Heart left ventricle (tissue), 16 donors: ENCODE data around the gene ECSCR. TPM values are rescaled to one million over a fixed set of nuclear protein-coding genes. Genes with fewer than 3 reads are reported as not detected.

ENCODE experiments used
- ATAC-seq, 4 donors: fragments of 200-7000 bp; cut with Tn5 transposase; one replicate each; pipeline ENCODE4 v1.9.1; 2020 to 2022; ENCODE audit warnings: moderate library complexity in 4 of 4, mild to moderate bottlenecking in 3 of 4, moderate number of reproducible peaks in 1 of 4
- DNase-seq, 5 donors: peaks; one replicate each; pipeline ENCODE4 v3.0.0-alpha.2; 2020
- H3K27ac ChIP-seq, 12 donors: fragments of 200-600 bp; sonication (generic) in 4 of 12; one replicate each; pipeline versions ENCODE4 v1.5.0 to v1.8.0; 2016 to 2022; ENCODE audit warnings: mild to moderate bottlenecking in 2 of 12
- H3K27me3 ChIP-seq, 9 donors: fragments of 200-600 bp; sonication (generic) in 2 of 9; one replicate each; pipeline versions ENCODE4 v1.5.1 to v1.8.0; 2016 to 2022; ENCODE audit warnings: mild to moderate bottlenecking in 3 of 9
- H3K36me3 ChIP-seq, 9 donors: fragments of 200-600 bp; sonication (generic) in 2 of 9; one replicate each; pipeline versions ENCODE4 v1.5.0 to v1.8.0; 2018 to 2022; ENCODE audit warnings: mild to moderate bottlenecking in 2 of 9
- H3K4me1 ChIP-seq, 12 donors: fragments of 200-600 bp; sonication (generic) in 4 of 12; one replicate each; pipeline versions ENCODE4 v1.5.0 to v1.8.0; 2016 to 2022; ENCODE audit warnings: mild to moderate bottlenecking in 3 of 12
- H3K4me3 ChIP-seq, 12 donors: fragments of 200-600 bp; sonication (generic) in 4 of 12; one replicate each; pipeline versions ENCODE4 v1.5.0 to v1.8.0; 2017 to 2022; ENCODE audit warnings: mild to moderate bottlenecking in 9 of 12, moderate library complexity in 4 of 12
- H3K9me3 ChIP-seq, 12 donors: fragments of 200-600 bp; sonication (generic) in 4 of 12; one replicate each; pipeline versions ENCODE4 v1.5.0 to v1.8.0; 2016 to 2022; ENCODE audit warnings: mild to moderate bottlenecking in 1 of 12
- CTCF ChIP-seq, 12 donors: fragments of 200-600 bp; sonication (generic) in 4 of 12; IDR thresholded peaks; one replicate each; pipeline versions ENCODE4 v1.5.0 to v1.8.0; 2018 to 2022; ENCODE audit warnings: antibody characterized with exemption in 12 of 12, mild to moderate bottlenecking in 5 of 12
- POLR2A ChIP-seq, 2 donors: fragments of 450-650 bp; IDR thresholded peaks; one replicate each; pipeline ENCODE4 v1.6.1; 2017; ENCODE audit warnings: antibody characterized with exemption in 2 of 2, mild to moderate bottlenecking in 2 of 2, moderate library complexity in 2 of 2
- WGBS, 4 donors: extraction: QIAGEN DNeasy Blood & Tissue Kit in 2 of 4; methylation state at CpG; one replicate each; pipeline versions ENCODE4 v1.1.5 to v1.1.7; 2013 to 2018; 5-methylcytosine and 5-hydroxymethylcytosine counted together
- intact Hi-C, 10 donors: fragments of 100-400 bp; cut with DNase I; formaldehyde crosslinking; loops; one replicate each; pipeline versions ENCODE4 v1.11.1 to v1.14.2; 2022
- polyA plus RNA-seq, 2 donors: library from polyadenylated mRNA; stranded (reverse); fragments of 200-250 nt; gene quantifications; one replicate each; pipeline ENCODE4 v1.2.3, GENCODE V29; 2013
- total RNA-seq, 9 donors: library from RNA; depleted of rRNA in 2 of 9; stranded (reverse); fragments of >200 nt in 2 of 9; fragmentation: NEBNext Ultra II Directional in 3 of 9; extraction: Animal tissue kit (Norgen Biotek cat#: 25700) in 3 of 9; gene quantifications; one replicate each; pipeline versions ENCODE4 v1.1.0 to v1.2.4, GENCODE V29; 2016 to 2023
- donor health status: ischemic (EF 13 %, LVEDD 7.1; RV severe dilation, severe dysfunction).
- donor health status: healthy with polysubstance abuse.
- donor health status: DM: no; HTN: yes; CAD: no.
- donor health status: DM: no; HTN: no; CAD: no.
- donor health status: ischemic (EF 25% LVEDD 6.9; RV normal size, moderate dysfunction).
- donor health status: ischemic (EF 25% LVEDD 5.7; RV mildly dilated, moderate dysfunction).
- donor health status: healthy.
- donor health status: DM: yes; HTN: yes; CAD: no.
- donor health status: ischemic (EF 35%, LVEDD 5.7; RV mildly dilated, moderate dysfunction).
- donor health status: nonischemic (EF 11% LVEDD 7.7; RV severe dilation, severe dysfunction).
- donor health status: DM: yes; HTN: yes; CAD: no.
- donor health status: PGD.
- donor health status: ischemic (EF 29% LVEDD 5.4; RV normal size, mild dysfunction).
- donor health status: nonischemic (EF 23%, LVEDD 6.1; RV moderate dilation, normal function).

Gene ECSCR
- total and polyA plus RNA-seq, 11 donors: 13.4 to 59.3 (median 21.3) TPM

GRCh38 chr5:139474890-139475791 is 12.6 kb upstream of the ECSCR start:
- ATAC-seq: peak in 3 of 4 donors; percentile 44 to 65 (median 44)
- H3K27ac ChIP-seq: peak overlapping the region in 5 of 12 donors; percentile 8 to 59 (median 29)
- H3K27me3 ChIP-seq: no peaks in the 10 kb centered on the region
- 44 to 52% (median 48%) methylated on average over 13 of the region's 13 CpGs for WGBS, 4 donors
- H3K4me3 ChIP-seq: no peak overlapping the region
- peaks cover 0 to 54% (median 52%) of the 10 kb centered on the region in 9 donors for H3K36me3 ChIP-seq
- H3K9me3 ChIP-seq: no peaks in the 10 kb centered on the region
- DNase-seq: peak in 1 of 5 donors; percentile 23
- TF ChIP-seq CTCF (IDR thresholded peaks at IDR 0.05) (no peak), POLR2A (IDR thresholded peaks at IDR 0.05) (no peak)
- peaks cover 0 to 87% (median 43%) of the 10 kb centered on the region in 12 donors for H3K4me1 ChIP-seq
- intact Hi-C loops: no loop called here

- intact Hi-C loops: no loop called here
- H3K27ac ChIP-seq: peak overlapping the region in 11 of 12 donors; percentile 36 to 85 (median 70)
Measured at GRCh38 chr5:139473565-139473964, 11.0 kb upstream of the ECSCR start.

GRCh38 chr5:139473105-139473504 is 10.6 kb upstream of the ECSCR start:
- TF ChIP-seq CTCF (IDR thresholded peaks at IDR 0.05): no peak
- DNase-seq (peak in 1 of 5 donors; percentile 14), ATAC-seq (peak in 2 of 4 donors; percentile 16 to 57)
- intact Hi-C loops: no loop called here
- Histone ChIP-seq H3K36me3 (peaks cover 0 to 35% (median 31%) of the 10 kb centered on the region in 9 donors), H3K27ac (peak overlapping the region in 11 of 12 donors; percentile 36 to 85 (median 70)), H3K4me3 (no peak overlapping the region), H3K27me3 (no peaks in the 10 kb centered on the region), H3K4me1 (peaks cover 0 to 71% (median 31%) of the 10 kb centered on the region in 12 donors), H3K9me3 (no peaks in the 10 kb centered on the region)
- WGBS, 4 donors: 50 to 69% (median 65%) methylated on average over 8 of the region's 8 CpGs

More at GRCh38 chr5:139473565-139473964, 11.0 kb upstream of the ECSCR start:
- H3K9me3 ChIP-seq: no peaks in the 10 kb centered on the region
- WGBS, 4 donors: 56 to 85% (median 71%) methylated on average over 2 of the region's 2 CpGs
- peaks cover 0 to 39% (median 36%) of the 10 kb centered on the region in 9 donors for H3K36me3 ChIP-seq
- no peaks in the 10 kb centered on the region for H3K27me3 ChIP-seq
- TF ChIP-seq CTCF (IDR thresholded peaks at IDR 0.05): no peak
- TF ChIP-seq POLR2A (IDR thresholded peaks at IDR 0.05): no peak
- ATAC-seq (peak; percentile 5 to 63 (median 27)), DNase-seq (peak in 1 of 5 donors; percentile 25)
- H3K4me1 ChIP-seq: peaks cover 0 to 76% (median 34%) of the 10 kb centered on the region in 12 donors
- no peak overlapping the region for H3K4me3 ChIP-seq

- DNase-seq (peak in 1 of 5 donors; percentile 37), ATAC-seq (no peak)
- Histone ChIP-seq H3K27me3 (no peaks in the 10 kb centered on the region), H3K4me3 (no peak overlapping the region), H3K9me3 (no peaks in the 10 kb centered on the region), H3K27ac (peak overlapping the region in 9 of 12 donors; percentile 46 to 85 (median 71)), H3K36me3 (peaks cover 0 to 29% (median 25%) of the 10 kb centered on the region in 9 donors), H3K4me1 (peaks cover 0 to 65% (median 31%) of the 10 kb centered on the region in 12 donors)
- WGBS, 4 donors: 80 to 87% (median 84%) methylated on average over 14 to 15 of the region's 15 CpGs
- intact Hi-C loops: no loop called here
- TF ChIP-seq CTCF (IDR thresholded peaks at IDR 0.05) (no peak), POLR2A (IDR thresholded peaks at IDR 0.05) (no peak)
Measured at GRCh38 chr5:139472386-139473030, 10.0 kb upstream of the ECSCR start.
